Endothelial cell of umbilical vein (primary cell): ENCODE measurements around the gene CTIF. TPM values are rescaled to one million over a fixed set of nuclear protein-coding genes. Genes with fewer than 3 reads are reported as not detected.
A peak's percentile ranks its signal among the peaks of the same experiment; 100 is the strongest.

Experiments
- BruUV-seq: library from RNA; stranded (reverse); fragments of 400-500 nt; replicated peaks from 2 replicates; lab custom pipeline; 2021; lab: Mats Ljungman, UMichigan
- CTCF ChIA-PET: fragments of 300-600, 350-600 bp; sonication (Branson Sonifier 250); formaldehyde crosslinking; loops from one replicate; lab custom pipeline; 2021; ENCODE audit warnings: antibody characterized with exemption, inconsistent platforms; lab: Charles Lee
- POLR2A ChIA-PET: fragments of 300-600, 350-600 bp; sonication (Branson Sonifier 250); formaldehyde crosslinking; loops from one replicate; lab custom pipeline; 2021; ENCODE audit warnings: antibody characterized with exemption, inconsistent platforms; lab: Charles Lee
- DNase-seq: peaks from one replicate; pipeline ENCODE4 v3.0.0-alpha.2; 2011; ENCODE audit warnings: low read depth, low spot score
- FAIRE-seq: peaks from 2 replicates; lab custom pipeline; 2011; peaks lifted over from hg19 to GRCh38; lab: Jason Lieb, UNC
- H2AFZ ChIP-seq: 2 replicates; pipeline ENCODE4 v1.6.0; 2012; ENCODE audit warnings: low read depth, low read length, control low read depth, inconsistent platforms
- H3K27ac ChIP-seq: 2 replicates; pipeline ENCODE4 v1.5.1; 2011; ENCODE audit warnings: low read depth, mild to moderate bottlenecking, control low read depth, low read length, moderate library complexity; ENCODE audit not compliant: insufficient read depth
- H3K27me3 ChIP-seq, 2 experiments: 2 replicates each; pipeline versions ENCODE4 v1.6.0 to v1.6.1; 2011; ENCODE audit warnings: low read length in 2 of 2, mixed read lengths in 1 of 2; ENCODE audit not compliant: control insufficient read depth in 2 of 2, insufficient read depth in 2 of 2
- H3K36me3 ChIP-seq, 2 experiments: 2 replicates in 1 of 2; 3 replicates in 1 of 2; pipeline ENCODE4 v1.5.1; 2011; ENCODE audit warnings: low read length in 2 of 2, mild to moderate bottlenecking in 1 of 2, moderate library complexity in 1 of 2; ENCODE audit not compliant: control insufficient read depth in 2 of 2, insufficient read depth in 2 of 2; ENCODE audit errors: extremely low read depth in 1 of 2
- H3K4me1 ChIP-seq: 3 replicates; pipeline ENCODE4 v1.5.1; 2011; ENCODE audit warnings: mild to moderate bottlenecking, low read length; ENCODE audit not compliant: control insufficient read depth, insufficient read depth; ENCODE audit errors: extremely low read depth
- H3K4me2 ChIP-seq: 2 replicates; pipeline ENCODE4 v1.6.1; 2011; ENCODE audit warnings: low read length, control low read depth, mixed read lengths; ENCODE audit not compliant: insufficient read depth
- H3K4me3 ChIP-seq, 3 experiments: fragments of 200-600 bp in 1 of 3; sonication (generic), shearing (Covaris generic) in 1 of 3; replicated peaks in 1 of 3; 2 replicates each; pipeline ENCODE4 v1.5.1; 2011 to 2016; ENCODE audit warnings: control low read depth in 3 of 3, low read length in 3 of 3, mild to moderate bottlenecking in 2 of 3, inconsistent platforms in 1 of 3, low read depth in 1 of 3, moderate library complexity in 1 of 3; ENCODE audit not compliant: insufficient read depth in 1 of 3
- H3K79me2 ChIP-seq: 2 replicates; pipeline ENCODE4 v1.6.0; 2012; ENCODE audit warnings: low read length, inconsistent platforms; ENCODE audit not compliant: control insufficient read depth, insufficient read depth
- H3K9ac ChIP-seq: replicated peaks from 2 replicates; pipeline ENCODE3; 2011; ENCODE audit warnings: low read length, control low read depth; ENCODE audit not compliant: insufficient read depth; ENCODE audit errors: extremely low read depth
- H3K9me1 ChIP-seq: replicated peaks from 3 replicates; pipeline ENCODE4 v1.6.0; 2011; ENCODE audit warnings: mild to moderate bottlenecking, low read length; ENCODE audit not compliant: control insufficient read depth, insufficient read depth; ENCODE audit errors: extremely low read depth
- H3K9me3 ChIP-seq: replicated peaks from 2 replicates; pipeline ENCODE4 v1.5.1; 2012; ENCODE audit warnings: low read length, inconsistent platforms; ENCODE audit not compliant: control insufficient read depth, insufficient read depth
- H4K20me1 ChIP-seq: replicated peaks from 2 replicates; pipeline ENCODE3; 2011; ENCODE audit warnings: mild to moderate bottlenecking, low read length; ENCODE audit not compliant: control insufficient read depth, insufficient read depth; ENCODE audit errors: extremely low read depth
- CTCF ChIP-seq, 2 donors: IDR thresholded peaks; 1 replicate in 1 of 2; 2 replicates in 1 of 2; pipeline ENCODE4 v1.5.1; 2011; ENCODE audit warnings: low read length in 2 of 2, mild to moderate bottlenecking in 2 of 2, moderate library complexity in 2 of 2, control low read depth in 1 of 2, inconsistent platforms in 1 of 2, low read depth in 1 of 2; ENCODE audit not compliant: insufficient read depth in 1 of 2; ENCODE audit errors: extremely low read depth in 1 of 2
- EZH2 ChIP-seq: IDR thresholded peaks from 2 replicates; pipeline ENCODE4 v1.6.1; 2012; ENCODE audit warnings: borderline replicate concordance, low read depth, mild to moderate bottlenecking, moderate library complexity, low read length, inconsistent platforms; ENCODE audit not compliant: severe bottlenecking
- FOS ChIP-seq: IDR thresholded peaks from 2 replicates; pipeline ENCODE4 v1.6.1; 2011; ENCODE audit warnings: mild to moderate bottlenecking, low read length, moderate library complexity, borderline replicate concordance; ENCODE audit not compliant: insufficient read depth
- GATA2 ChIP-seq: IDR thresholded peaks from 2 replicates; pipeline ENCODE4 v1.7.0; 2011; ENCODE audit warnings: low read depth, mild to moderate bottlenecking, moderate library complexity, mixed read lengths, low read length; ENCODE audit not compliant: insufficient read length, insufficient read depth
- JUN ChIP-seq: IDR thresholded peaks from 2 replicates; pipeline ENCODE4 v1.6.1; 2011; ENCODE audit warnings: borderline replicate concordance, low read depth; ENCODE audit not compliant: insufficient read length, insufficient read depth
- MAX ChIP-seq: IDR thresholded peaks from 2 replicates; pipeline ENCODE4 v1.6.1; 2011; ENCODE audit not compliant: insufficient read depth, insufficient read length
- MYC ChIP-seq: IDR thresholded peaks from one replicate; pipeline ENCODE4 v1.6.1; 2011; ENCODE audit warnings: mild to moderate bottlenecking, low read depth, low read length
- POLR2A ChIP-seq: IDR thresholded peaks from 2 replicates; pipeline ENCODE4 v1.6.1; 2012; ENCODE audit warnings: low read depth, mild to moderate bottlenecking, control low read depth, low read length
- POLR2AphosphoS5 ChIP-seq: IDR thresholded peaks from 2 replicates; pipeline ENCODE4 v1.6.1; 2012; ENCODE audit warnings: low read depth, mild to moderate bottlenecking, control low read depth, low read length, moderate library complexity; ENCODE audit not compliant: insufficient read depth
- dilution Hi-C: fragments of 300-500 bp; cut with MboI; formaldehyde crosslinking; loops from one replicate; pipeline ENCODE4 v1.15.0; 2019; ENCODE audit warnings: low sequenced_read_pairs; ENCODE audit not compliant: extremely low pct_ligation_motif_present
- intact Hi-C: fragments of 100-400 bp; cut with micrococcal nuclease; formaldehyde crosslinking; loops from one replicate; pipeline ENCODE4 v1.10.0; 2022
- polyA plus RNA-seq, 4 experiments: library from polyadenylated mRNA; depleted of rRNA in 3 of 4; stranded (reverse) in 3 of 4; unstranded in 1 of 4; fragments of >200 nt; gene quantifications; 2 replicates each; pipeline versions ENCODE4 v1.2.1 to v1.2.3, GENCODE V29; 2011 to 2012; ENCODE audit warnings: missing spikeins in 1 of 4
- total RNA-seq: library from RNA; stranded (reverse); gene quantifications from 2 replicates; pipeline ENCODE4 v1.2.3, GENCODE V29; 2021

CTIF gene
- total and polyA plus RNA-seq, 2 donors (not counting 3 experiments of a cell fraction or from before 2014, with no cell fraction given): 20.9 to 57.7 TPM

GRCh38 chr18:48902856-48903601 is 364.2 kb downstream of the CTIF start:
- H2AFZ ChIP-seq: peak overlapping the region; percentile 66
- POLR2A ChIA-PET: interaction anchor here (1.0 kb wide), 1 partner anchor 30 kb away, joined by 3 read pairs; no protein-coding TSS in a partner anchor

More at GRCh38 chr18:48902856-48903601, 364.2 kb downstream of the CTIF start:
- CTCF ChIA-PET: interaction anchor here (1.0 to 2.7 kb wide), 16 partner anchors 10 to 336 kb away, joined by 3 to 10 read pairs (median 4); no protein-coding TSS in a partner anchor
- Histone ChIP-seq H4K20me1 (no peaks in the 10 kb centered on the region), H3K36me3 (no peaks in the 10 kb centered on the region), H3K27me3 (no peaks in the 10 kb centered on the region), H3K27ac (peak overlapping the region; percentile 99), H3K9me1 (no peaks in the 10 kb centered on the region), H3K4me2 (no peak overlapping the region), H3K9me3 (no peaks in the 10 kb centered on the region), H3K79me2 (no peaks in the 10 kb centered on the region), H3K9ac (peak overlapping the region; percentile 93), H3K4me1 (peaks cover 26% of the 10 kb centered on the region), H3K4me3 (no peak overlapping the region)
- FAIRE-seq: peak; percentile 37
- peak; percentile 16 for DNase-seq
- no TSS peak for BruUV-seq
- dilution Hi-C loops: no loop called here
- intact Hi-C loops: loop anchor here (1.0 to 5.0 kb wide), 7 partner anchors 44 to 274 kb away; no protein-coding TSS in a partner anchor
- TF ChIP-seq MAX (no peak), GATA2 (no peak), MYC (no peak), JUN (no peak), EZH2 (no peak), CTCF (IDR thresholded peaks at IDR 0.05; ENCODE audit: extremely low read depth in 1 of 2, insufficient read depth in 1 of 2, low read depth in 1 of 2, low read length in 2 of 2) (no peak), POLR2A (no peak), FOS (no peak), POLR2AphosphoS5 (no peak)
